ENCODE measurements around the gene OPCML. TPM values are rescaled to one million over a fixed set of nuclear protein-coding genes. Genes with fewer than 3 reads are reported as not detected.

OPCML gene
- total and polyA plus RNA-seq, 7 donors: 0.01 to 0.80 (median 0.07) TPM; not detected in 4

GRCh38 chr11:132590554-132590953 lies 941.7 kb downstream of the OPCML start:
- no peaks in the 10 kb centered on the region for H3K4me1 ChIP-seq
- no peaks in the 10 kb centered on the region for H3K27me3 ChIP-seq (ENCODE audit: insufficient read depth in 3 of 3, low read length in 2 of 3)
- intact Hi-C loops (cut with DNase I): no loop called here
- H3K4me3 ChIP-seq: no peak overlapping the region
- no peak for TF ChIP-seq CTCF (IDR thresholded peaks at IDR 0.05)
- no peak for DNase-seq
- ATAC-seq: no peak
- no peak overlapping the region for H3K27ac ChIP-seq
- WGBS, 3 donors: 81 to 85% (median 85%) methylated on average over 7 of the region's 7 CpGs
- H3K36me3 ChIP-seq (ENCODE audit: insufficient read depth in 1 of 2, low read depth in 1 of 2): no peaks in the 10 kb centered on the region
- H3K9me3 ChIP-seq: no peaks in the 10 kb centered on the region

GRCh38 chr11:132589791-132590190 lies 942.5 kb downstream of the OPCML start:
- Histone ChIP-seq H3K4me1 (no peaks in the 10 kb centered on the region), H3K36me3 (ENCODE audit: insufficient read depth in 1 of 2, low read depth in 1 of 2) (no peaks in the 10 kb centered on the region)
- ATAC-seq: no peak

GRCh38 chr11:132588366-132588765 lies 943.9 kb downstream of the OPCML start:
- Histone ChIP-seq H3K4me3 (no peak overlapping the region), H3K27ac (no peak overlapping the region), H3K36me3 (ENCODE audit: insufficient read depth in 1 of 2, low read depth in 1 of 2) (no peaks in the 10 kb centered on the region), H3K27me3 (ENCODE audit: insufficient read depth in 3 of 3, low read length in 2 of 3) (no peaks in the 10 kb centered on the region), H3K4me1 (no peaks in the 10 kb centered on the region), H3K9me3 (no peaks in the 10 kb centered on the region)
- intact Hi-C loops (cut with DNase I): no loop called here
- DNase-seq: no peak
- no peak for ATAC-seq
- TF ChIP-seq CTCF (IDR thresholded peaks at IDR 0.05): no peak

More at GRCh38 chr11:132589791-132590190, 942.5 kb downstream of the OPCML start:
- no peak overlapping the region for H3K4me3 ChIP-seq
- H3K27ac ChIP-seq: no peak overlapping the region
- WGBS, 3 donors: 54 to 73% (median 63%) methylated on average over 1 of the region's 1 CpG
- DNase-seq: no peak
- H3K27me3 ChIP-seq (ENCODE audit: insufficient read depth in 3 of 3, low read length in 2 of 3): no peaks in the 10 kb centered on the region
- no peak for TF ChIP-seq CTCF (IDR thresholded peaks at IDR 0.05)
- H3K9me3 ChIP-seq: no peaks in the 10 kb centered on the region
- intact Hi-C loops (cut with DNase I): no loop called here

GRCh38 chr11:132587716-132588115 lies 944.6 kb downstream of the OPCML start:
- ATAC-seq: no peak
- no peak for DNase-seq
- intact Hi-C loops (cut with DNase I): no loop called here
- Histone ChIP-seq H3K27ac (no peak overlapping the region), H3K4me3 (no peak overlapping the region), H3K27me3 (ENCODE audit: insufficient read depth in 3 of 3, low read length in 2 of 3) (no peaks in the 10 kb centered on the region), H3K4me1 (no peaks in the 10 kb centered on the region), H3K9me3 (no peaks in the 10 kb centered on the region), H3K36me3 (ENCODE audit: insufficient read depth in 1 of 2, low read depth in 1 of 2) (no peaks in the 10 kb centered on the region)
- TF ChIP-seq CTCF (IDR thresholded peaks at IDR 0.05): no peak
- WGBS, 3 donors: 98 to 100% (median 99%) methylated on average over 2 of the region's 2 CpGs

GRCh38 chr11:132586801-132587200 lies 945.5 kb downstream of the OPCML start:
- ATAC-seq: no peak
- Histone ChIP-seq H3K36me3 (ENCODE audit: insufficient read depth in 1 of 2, low read depth in 1 of 2) (no peaks in the 10 kb centered on the region), H3K4me1 (no peaks in the 10 kb centered on the region), H3K27me3 (ENCODE audit: insufficient read depth in 3 of 3, low read length in 2 of 3) (no peaks in the 10 kb centered on the region), H3K4me3 (no peak overlapping the region), H3K27ac (no peak overlapping the region), H3K9me3 (no peaks in the 10 kb centered on the region)
- intact Hi-C loops (cut with DNase I): no loop called here
- no peak for TF ChIP-seq CTCF (IDR thresholded peaks at IDR 0.05)
- WGBS, 3 donors: 11 to 30% (median 22%) methylated on average over 2 of the region's 2 CpGs
- DNase-seq: no peak

Measured in psoas muscle (tissue), 8 donors.